B cell (primary cell): ENCODE results near the gene ZMIZ1.

Source experiments
- CTCF ChIP-seq: fragments of 200-600 bp; IDR thresholded peaks from one replicate; pipeline ENCODE4 v1.8.0; 2022; ENCODE audit warnings: antibody characterized with exemption, mild to moderate bottlenecking
- EZH2 ChIP-seq: IDR thresholded peaks from 2 replicates; pipeline ENCODE4 v1.6.1; 2012; ENCODE audit warnings: borderline replicate concordance, low read depth, mild to moderate bottlenecking, moderate library complexity, low read length; ENCODE audit not compliant: insufficient read depth, poor library complexity, severe bottlenecking

GRCh38 chr10:79262131-79262530 is 193.4 kb downstream of the ZMIZ1 start:
- no peak for TF ChIP-seq CTCF
- no peak for TF ChIP-seq EZH2
